ENCODE data around the gene TBKBP1.

DNA sequence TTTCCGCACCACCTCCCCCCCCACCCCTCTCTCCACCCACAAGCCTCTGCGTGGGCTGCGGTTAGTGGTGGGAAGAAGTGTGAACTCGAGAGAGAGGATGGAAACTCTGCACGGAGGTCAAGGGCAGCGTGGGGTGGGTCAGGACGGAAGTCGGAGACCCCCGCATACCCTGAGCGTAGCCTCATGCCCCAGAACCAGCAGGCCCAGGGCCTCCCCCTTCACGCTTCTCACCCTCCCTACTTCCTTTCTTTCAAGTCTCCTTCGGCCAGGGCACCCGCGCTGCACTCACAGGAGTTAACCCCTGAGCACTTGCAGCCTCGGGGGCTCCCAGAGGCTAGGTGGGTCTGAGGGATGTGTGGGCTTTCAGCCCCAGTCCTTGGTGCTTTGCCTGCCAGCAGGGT lies 9.2 kb downstream of the TBKBP1 start:
- TF ChIP-seq ZBTB7A (tag by site-specific recombination; IDR thresholded peaks at IDR 0.05; ENCODE audit: low read depth) (no peak), KLF1 (tag by site-specific recombination; IDR thresholded peaks at IDR 0.05) (no peak), ZNF423 (tag by site-specific recombination; IDR thresholded peaks at IDR 0.05) (no peak)
